ENCODE data around the gene SMC5. TPM values are rescaled to one million over a fixed set of nuclear protein-coding genes. Genes with fewer than 3 reads are reported as not detected.
A peak's percentile ranks its signal among the peaks of the same experiment; 100 is the strongest.

SMC5 gene
- total and polyA plus RNA-seq, 2 of the 8 experiments (the other 6 are each of a cell fraction or from before 2014, with no cell fraction given) = 4.5 to 22.6 TPM

- TF ChIP-seq HDAC2 (IDR thresholded peaks at IDR 0.05; ENCODE audit: borderline replicate concordance in 1 of 2, low read depth in 2 of 2, low read length in 2 of 2) = peak; percentile 49 to 82; a peak in 2 of 4 replicates
- TF ChIP-seq MAFK (IDR thresholded peaks at IDR 0.05; ENCODE audit: low read depth, low read length) = no peak
- TF ChIP-seq CEBPB (IDR thresholded peaks at IDR 0.05; ENCODE audit: low read depth, low read length) = no peak
- peak; percentile 81 for TF ChIP-seq BACH1 (IDR thresholded peaks at IDR 0.05; ENCODE audit: low read length)
- peak; percentile 74 for TF ChIP-seq TAF1 (IDR thresholded peaks at IDR 0.05; ENCODE audit: low read depth, low read length)
- TF ChIP-seq SIRT6 (IDR thresholded peaks at IDR 0.05; ENCODE audit: low read length) = no peak
- peak; percentile 73 for TF ChIP-seq TBP (IDR thresholded peaks at IDR 0.05; ENCODE audit: low read depth, low read length)
- peak; percentile 30; the same call in 1 of the 2 replicates for TF ChIP-seq GABPA (IDR thresholded peaks at IDR 0.05; ENCODE audit: borderline replicate concordance, insufficient read depth, low read length)
- no peak for TF ChIP-seq CTCF (IDR thresholded peaks at IDR 0.05; ENCODE audit: control extremely low read depth in 1 of 3, insufficient read depth in 1 of 3, low read depth in 1 of 3, low read length in 3 of 3)
- no peak for TF ChIP-seq KDM5A (IDR thresholded peaks at IDR 0.05; ENCODE audit: low read length)
- no peak for TF ChIP-seq SIX5 (IDR thresholded peaks at IDR 0.05; ENCODE audit: low read depth, low read length)
- peak in 1 of 2 experiments; percentile 21; a peak in 2 of 4 replicates for TF ChIP-seq SIN3A (conservative IDR thresholded peaks at IDR 0.05 in 1 of 2, IDR thresholded peaks at IDR 0.05 in 1 of 2; ENCODE audit: low read depth in 1 of 2, low read length in 2 of 2)
- TF ChIP-seq CREB1 (IDR thresholded peaks at IDR 0.05) = peak; percentile 78
- TF ChIP-seq SUZ12 (IDR thresholded peaks at IDR 0.05; ENCODE audit: low read length) = peak; percentile 42; the same call in 1 of the 2 replicates
- no peak for TF ChIP-seq SAP30 (IDR thresholded peaks at IDR 0.05; ENCODE audit: insufficient read depth, insufficient replicate concordance, low read length)
- TF ChIP-seq JUN (IDR thresholded peaks at IDR 0.05; ENCODE audit: low read depth, low read length) = no peak
- TF ChIP-seq HDAC6 (IDR thresholded peaks at IDR 0.05; ENCODE audit: low read depth, low read length) = no peak
- no peak for TF ChIP-seq CHD1 (IDR thresholded peaks at IDR 0.05; ENCODE audit: low read depth, low read length)
- TF ChIP-seq NRF1 (IDR thresholded peaks at IDR 0.05; ENCODE audit: low read depth, low read length) = peak; percentile 66
- no peak for TF ChIP-seq TEAD4 (IDR thresholded peaks at IDR 0.05; ENCODE audit: low read depth, low read length)
- TF ChIP-seq GTF2F1 (IDR thresholded peaks at IDR 0.05; ENCODE audit: borderline replicate concordance, low read depth, low read length) = no peak
These were observed at the start of gene SMC5 (continued) for GRCh38 chr9:70258692-70259511.
